PC-3 (cell line): ENCODE measurements around the gene HLA-A.

Experiments
- EZH2 ChIP-seq: fragments of 300-600 bp; sonication (generic); IDR thresholded peaks from one replicate; pipeline ENCODE4 v1.6.1; 2017; ENCODE audit warnings: antibody characterized with exemption, mild to moderate bottlenecking, low read length; ENCODE audit not compliant: unreplicated experiment
- TF ChIP-seq, protein P1 (sequence below): fragments of 300-600 bp; sonication (generic); conservative IDR thresholded peaks from 2 replicates; pipeline ENCODE4 v1.5.1; 2017; ENCODE audit warnings: antibody characterized with exemption, low read depth, mild to moderate bottlenecking, low read length

GRCh38 chr6:29965563-29965872 is 23.2 kb downstream of the HLA-A start:
- TF ChIP-seq, protein P1, sequence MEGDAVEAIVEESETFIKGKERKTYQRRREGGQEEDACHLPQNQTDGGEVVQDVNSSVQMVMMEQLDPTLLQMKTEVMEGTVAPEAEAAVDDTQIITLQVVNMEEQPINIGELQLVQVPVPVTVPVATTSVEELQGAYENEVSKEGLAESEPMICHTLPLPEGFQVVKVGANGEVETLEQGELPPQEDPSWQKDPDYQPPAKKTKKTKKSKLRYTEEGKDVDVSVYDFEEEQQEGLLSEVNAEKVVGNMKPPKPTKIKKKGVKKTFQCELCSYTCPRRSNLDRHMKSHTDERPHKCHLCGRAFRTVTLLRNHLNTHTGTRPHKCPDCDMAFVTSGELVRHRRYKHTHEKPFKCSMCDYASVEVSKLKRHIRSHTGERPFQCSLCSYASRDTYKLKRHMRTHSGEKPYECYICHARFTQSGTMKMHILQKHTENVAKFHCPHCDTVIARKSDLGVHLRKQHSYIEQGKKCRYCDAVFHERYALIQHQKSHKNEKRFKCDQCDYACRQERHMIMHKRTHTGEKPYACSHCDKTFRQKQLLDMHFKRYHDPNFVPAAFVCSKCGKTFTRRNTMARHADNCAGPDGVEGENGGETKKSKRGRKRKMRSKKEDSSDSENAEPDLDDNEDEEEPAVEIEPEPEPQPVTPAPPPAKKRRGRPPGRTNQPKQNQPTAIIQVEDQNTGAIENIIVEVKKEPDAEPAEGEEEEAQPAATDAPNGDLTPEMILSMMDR: no peak
- TF ChIP-seq EZH2: no peak
